GM21529 (cell line): ENCODE measurements around the gene RUFY1.
A peak's percentile ranks its signal among the peaks of the same experiment; 100 is the strongest.
"Not testable (repeated sequence)": the region's sequence is repeated elsewhere in the genome, so short reads cannot be mapped to it uniquely, and the experiment has no call there.

Experiments used
- ATAC-seq: cut with Tn5 transposase; IDR thresholded peaks from one replicate; pipeline ENCODE4 v1.9.1; 2021; ENCODE audit not compliant: unreplicated experiment

The RUFY1 gene

GRCh38 chr5:179620293-179620692 lies 69.9 kb downstream of the RUFY1 start:
- no peak for ATAC-seq

DNA sequence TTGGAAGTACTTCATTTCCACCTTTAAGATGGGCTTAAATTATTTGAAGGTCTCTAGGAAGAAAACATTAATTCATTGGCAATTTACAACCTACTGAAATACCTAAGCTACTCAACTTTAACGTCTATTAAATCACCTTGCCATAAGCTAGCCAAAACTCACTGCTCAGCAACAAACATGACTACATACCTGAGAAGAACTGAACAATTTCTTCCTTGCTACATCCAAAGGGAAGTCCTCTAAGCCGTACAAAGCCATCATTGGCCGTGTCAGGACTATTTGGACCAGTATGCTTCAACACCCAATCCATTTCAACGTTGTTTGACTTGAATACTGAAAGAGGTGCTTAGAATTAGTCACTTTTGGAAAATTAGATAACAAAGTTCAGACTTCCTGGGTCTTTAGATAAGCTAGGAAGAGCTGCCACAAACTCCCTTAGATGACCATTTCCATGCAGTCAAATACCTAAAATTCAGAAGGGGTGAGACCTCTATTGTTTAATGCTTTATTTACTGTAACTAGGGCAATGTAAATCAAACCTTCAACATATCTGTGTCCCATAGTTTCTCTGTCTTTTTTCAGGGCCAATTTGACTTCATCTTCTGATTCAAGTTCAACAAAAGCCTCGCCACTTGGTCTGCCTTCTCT lies 70.5 kb downstream of the RUFY1 start:
- no peak for ATAC-seq

DNA sequence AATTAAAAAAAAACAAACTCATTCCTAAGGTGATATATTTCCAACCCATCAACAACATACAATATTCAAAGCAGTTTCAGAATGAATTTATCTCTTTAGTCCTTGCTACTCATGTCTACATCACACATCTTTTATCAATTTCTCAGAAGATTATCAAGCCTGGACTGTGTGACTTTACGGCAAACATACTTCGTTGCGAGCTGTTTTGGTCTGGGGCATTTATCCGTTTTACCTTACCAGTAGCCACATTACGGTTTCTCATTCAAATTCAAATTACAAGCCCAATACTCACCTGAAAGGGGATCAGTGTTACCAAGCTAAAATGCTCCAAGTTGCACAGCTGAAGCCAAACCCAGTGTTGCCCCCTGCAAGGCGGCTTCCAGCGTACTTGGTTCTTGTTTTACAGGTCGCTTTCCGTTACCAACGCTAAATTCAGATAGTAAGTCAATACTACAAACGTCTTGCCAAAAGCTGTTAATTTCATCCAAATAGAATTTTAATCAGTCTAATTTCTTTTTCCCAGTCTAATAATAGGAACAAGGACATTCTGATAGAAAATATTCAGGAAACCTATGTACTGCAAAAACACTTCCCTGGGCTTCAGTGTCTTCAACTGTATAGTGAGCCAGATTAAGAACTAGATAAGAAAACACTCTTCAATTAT lies 71.3 kb downstream of the RUFY1 start:
- no peak for ATAC-seq

- peak; percentile 74 for ATAC-seq
Observed at GRCh38 chr5:179623003-179623905, 72.9 kb downstream of the RUFY1 start, which contains the start of gene HNRNPH1. HNRNPH1 (minus strand) TSS chr5:179623671; CDS start chr5:179623133, 538 bp downstream.

DNA sequence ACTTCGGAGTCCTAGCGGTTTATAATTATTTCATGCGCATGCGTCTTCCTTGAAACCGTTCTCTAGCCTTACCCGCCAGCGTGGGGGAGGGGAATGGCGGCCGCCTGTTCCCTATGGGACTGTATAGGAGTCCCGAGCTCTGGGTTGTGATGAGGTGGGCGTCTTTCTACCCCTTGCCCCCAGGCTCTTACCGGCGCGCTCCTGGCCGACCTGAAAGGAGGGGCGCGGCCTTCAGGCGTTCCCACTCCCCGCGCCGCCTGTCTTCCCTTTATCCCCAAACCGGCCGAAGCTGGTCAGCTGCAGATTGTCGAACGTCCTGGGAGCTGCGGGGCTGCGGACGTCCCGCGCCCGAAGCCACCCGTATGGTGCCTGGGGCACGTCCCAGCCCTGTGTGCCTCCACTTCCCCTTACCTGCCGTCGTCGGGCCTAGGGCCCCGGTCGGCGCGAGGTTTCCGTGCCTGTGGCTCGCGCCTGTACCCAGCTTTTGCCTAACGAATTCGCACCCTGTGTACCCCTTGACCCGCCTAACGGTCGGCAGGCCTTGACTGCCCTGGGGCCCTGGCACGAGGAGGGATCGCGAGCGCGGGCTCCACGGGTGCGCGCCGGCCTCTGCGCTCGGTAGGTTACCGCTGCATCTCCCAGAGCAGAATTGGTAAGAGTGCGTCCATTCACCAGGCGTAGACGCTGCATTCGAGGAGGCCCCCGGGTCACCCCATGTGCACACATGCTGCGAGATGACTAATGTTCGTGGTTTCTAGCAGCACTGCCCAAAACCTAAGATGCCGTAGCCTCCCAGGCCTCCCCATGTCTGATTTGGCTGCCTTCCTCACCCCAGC lies 73.8 kb downstream of the RUFY1 start:
- ATAC-seq, result peak; percentile 9

DNA sequence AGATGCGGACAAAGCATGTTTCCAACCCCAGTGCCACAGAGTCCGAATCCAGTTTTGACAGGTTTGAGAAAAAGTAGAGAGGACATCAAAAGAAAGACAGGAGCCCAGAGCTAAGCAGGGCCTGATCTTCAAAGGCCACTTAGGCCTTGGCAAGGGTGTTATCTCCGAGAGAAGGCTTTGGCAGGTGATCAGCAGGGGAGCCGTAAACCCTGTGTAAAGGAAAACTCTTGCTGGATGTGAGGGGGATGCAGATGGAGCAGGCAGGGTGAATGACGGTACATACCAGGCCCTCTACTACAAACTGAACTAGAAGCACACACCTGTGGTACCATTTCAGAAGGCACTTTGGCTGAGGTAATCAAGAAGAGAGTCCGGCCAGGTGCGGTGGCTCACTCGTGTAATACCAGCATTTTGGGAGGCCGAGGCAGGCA lies 74.5 kb downstream of the RUFY1 start:
- no peak for ATAC-seq

DNA sequence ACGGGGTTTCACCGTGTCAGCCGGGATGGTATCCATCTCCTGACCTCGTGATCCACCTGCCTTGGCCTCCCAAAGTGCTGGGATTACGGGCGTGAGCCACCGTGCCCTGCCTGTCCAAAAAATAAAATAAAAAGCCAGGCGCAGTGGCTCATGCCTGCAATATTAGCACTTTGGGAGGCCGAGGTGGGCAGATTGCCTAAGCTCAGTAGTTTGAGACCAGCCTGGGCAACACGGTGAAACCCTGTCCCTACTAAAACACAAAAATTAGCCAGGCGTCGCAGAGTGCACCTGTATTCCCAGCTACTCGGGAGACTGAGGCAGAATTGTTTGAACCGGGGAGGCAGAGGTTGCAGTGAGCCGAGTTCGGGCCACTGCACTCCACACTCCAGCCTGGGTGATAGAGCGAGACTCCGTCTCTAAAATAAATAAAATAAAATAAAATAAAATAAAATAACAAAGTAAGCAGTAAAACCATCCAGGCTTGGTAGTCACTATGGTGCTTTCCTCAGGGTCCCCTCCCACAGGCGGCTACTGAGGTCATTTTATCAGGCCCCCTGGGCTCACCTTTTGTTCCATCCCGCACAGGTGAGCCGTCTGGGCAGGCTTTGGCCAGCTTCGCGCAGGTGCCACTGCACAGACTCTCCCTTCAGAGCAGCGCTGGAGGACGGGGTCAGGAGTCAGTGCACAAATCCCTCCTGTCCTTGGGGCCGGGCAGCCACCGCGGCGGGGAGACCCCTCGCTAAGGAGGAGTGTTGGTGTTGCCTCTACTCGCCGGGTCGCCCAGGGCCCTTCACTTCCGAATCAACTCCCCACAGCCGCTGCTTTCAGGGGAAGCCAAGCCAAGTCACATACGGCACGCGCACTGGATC lies 83.4 kb downstream of the RUFY1 start:
- ATAC-seq, result peak; percentile 64

GRCh38 chr5:179634370-179635172 lies 84.2 kb downstream of the RUFY1 start:
- peak; percentile 92 for ATAC-seq

DNA sequence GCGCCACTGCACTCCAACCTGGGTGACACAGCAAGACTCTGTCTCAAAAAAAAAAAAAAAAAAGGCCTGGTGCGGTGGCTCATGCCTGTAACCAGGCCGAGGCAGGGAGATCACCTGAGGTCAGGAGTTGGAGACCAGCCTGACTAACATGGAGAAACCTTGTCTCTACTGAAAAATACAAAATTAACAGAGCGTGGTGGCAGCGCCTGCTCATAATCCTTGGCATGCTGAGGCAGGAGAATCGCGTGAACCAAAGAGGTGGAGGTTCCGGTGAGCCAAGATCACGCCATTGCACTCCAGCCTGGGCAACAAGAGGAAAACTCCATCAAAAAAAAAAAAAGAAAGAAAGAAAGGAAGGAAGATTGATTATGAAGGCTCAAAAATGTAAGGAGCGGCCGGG lies 88.9 kb downstream of the RUFY1 start:
- ATAC-seq, result not testable (repeated sequence)

GRCh38 chr5:179641745-179642144 lies 91.4 kb downstream of the RUFY1 start:
- not testable (repeated sequence) for ATAC-seq

DNA sequence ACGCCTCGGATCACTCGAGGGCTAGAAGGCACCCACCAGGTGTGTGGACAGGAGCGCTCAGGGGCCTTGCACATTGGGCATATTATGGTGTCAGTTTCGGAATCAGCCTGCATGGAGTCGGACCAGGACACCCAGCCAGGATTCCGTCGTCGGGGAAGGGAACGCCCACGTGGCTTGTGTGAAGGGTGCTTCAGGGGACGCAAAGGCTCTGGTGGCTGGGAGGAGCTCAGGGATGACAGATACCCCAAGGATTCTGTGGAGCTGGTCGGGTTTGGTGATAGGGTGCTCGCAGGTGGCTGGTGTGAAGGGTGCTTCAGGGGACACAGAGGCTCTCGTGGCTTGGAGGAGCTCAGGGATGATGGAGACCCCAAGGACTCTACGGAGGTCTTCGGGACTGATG lies 92.3 kb downstream of the RUFY1 start:
- ATAC-seq, result not testable (repeated sequence)

DNA sequence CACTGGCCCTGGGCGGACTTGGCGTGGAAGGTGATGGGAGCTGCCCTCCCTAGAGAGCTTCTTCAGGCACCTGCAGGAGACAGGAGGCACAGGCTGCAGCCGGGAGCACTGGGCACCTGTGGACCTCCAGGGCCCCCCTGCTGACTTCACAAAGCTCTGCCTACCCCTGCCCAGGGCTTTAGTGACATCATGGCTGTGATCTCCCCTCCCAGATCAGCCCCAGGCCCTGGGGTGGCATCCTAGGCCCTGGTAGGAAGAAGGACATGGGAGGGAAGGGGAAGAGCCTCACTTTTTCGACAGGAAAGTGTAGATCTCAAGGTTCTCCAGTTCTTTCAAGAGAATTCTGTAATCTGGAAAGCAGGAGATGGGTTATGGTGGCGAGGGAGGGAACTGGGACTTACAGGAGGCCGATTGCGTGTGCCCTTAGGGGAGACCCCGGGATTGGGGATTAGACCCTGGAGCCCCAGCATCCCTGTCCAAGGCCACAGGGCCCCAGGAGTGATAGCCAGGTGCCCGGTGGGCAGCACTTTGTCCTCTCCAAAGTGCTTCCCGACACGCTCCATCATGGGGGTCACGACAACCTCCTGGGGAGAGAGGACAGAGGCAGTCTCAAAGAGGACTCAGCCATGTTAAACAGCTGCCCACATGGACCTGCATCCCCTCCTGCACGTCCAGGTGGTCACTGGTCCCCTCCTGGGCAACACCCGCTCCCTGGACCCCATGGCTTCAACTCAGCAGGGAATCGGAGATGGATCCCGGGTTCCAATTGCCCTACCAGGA lies 93.0 kb downstream of the RUFY1 start:
- ATAC-seq, result not testable (repeated sequence)

DNA sequence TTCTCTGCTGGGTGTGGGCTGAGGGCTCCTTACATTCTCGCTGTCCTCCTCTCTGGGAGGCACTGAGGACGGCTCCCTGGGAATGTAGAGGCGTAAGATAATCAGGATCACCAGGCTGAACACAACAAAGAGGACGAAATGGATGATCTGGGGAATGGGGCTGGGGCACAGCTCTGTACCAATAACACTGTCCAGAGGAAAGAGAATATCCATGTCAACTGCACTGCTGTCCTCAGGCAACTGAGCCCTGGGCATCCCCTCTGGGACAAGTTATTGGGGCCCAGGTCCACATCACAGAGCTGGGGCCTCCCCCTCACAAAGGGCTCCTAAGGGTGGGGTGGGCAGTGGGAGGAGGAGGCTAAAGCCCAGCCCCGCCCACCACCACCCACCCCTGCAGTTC lies 94.4 kb downstream of the RUFY1 start:
- not testable (repeated sequence) for ATAC-seq

DNA sequence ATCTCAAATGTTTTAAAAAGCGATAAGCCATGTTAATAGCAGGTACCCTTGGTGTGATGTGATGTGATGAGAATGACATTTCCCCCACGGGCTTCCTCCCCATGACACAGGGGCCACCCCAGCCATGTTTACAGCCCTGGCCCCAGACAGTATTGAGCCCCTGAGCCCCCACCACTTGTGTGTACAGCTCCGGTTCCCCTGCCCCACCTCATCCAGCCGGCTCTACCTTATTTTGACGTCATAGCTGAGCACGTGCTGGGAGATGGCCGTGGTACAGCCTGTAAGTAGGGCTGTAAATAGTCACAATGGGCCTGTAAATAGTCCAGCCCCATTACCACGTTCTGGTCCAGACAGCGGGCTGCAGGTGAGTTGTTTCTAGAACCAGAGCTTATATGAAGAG lies 98.1 kb downstream of the RUFY1 start:
- ATAC-seq, result no peak

- not testable (repeated sequence) for ATAC-seq
Observed at GRCh38 chr5:179649166-179649703, 98.9 kb downstream of the RUFY1 start.

GRCh38 chr5:179650245-179650644 lies 99.9 kb downstream of the RUFY1 start:
- ATAC-seq, result not testable (repeated sequence)

GRCh38 chr5:179653135-179653534 lies 102.8 kb downstream of the RUFY1 start:
- not testable (repeated sequence) for ATAC-seq
